ENCODE measurements around the gene OSBPL9. TPM values are rescaled to one million over a fixed set of nuclear protein-coding genes. Genes with fewer than 3 reads are reported as not detected.
A peak's percentile ranks its signal among the peaks of the same experiment; 100 is the strongest.

Gene OSBPL9
- total and polyA plus RNA-seq, 9 of the 15 experiments (the other 6 are each of a cell fraction or from before 2014, with no cell fraction given): 43.9 to 217 (median 170) TPM

DNA sequence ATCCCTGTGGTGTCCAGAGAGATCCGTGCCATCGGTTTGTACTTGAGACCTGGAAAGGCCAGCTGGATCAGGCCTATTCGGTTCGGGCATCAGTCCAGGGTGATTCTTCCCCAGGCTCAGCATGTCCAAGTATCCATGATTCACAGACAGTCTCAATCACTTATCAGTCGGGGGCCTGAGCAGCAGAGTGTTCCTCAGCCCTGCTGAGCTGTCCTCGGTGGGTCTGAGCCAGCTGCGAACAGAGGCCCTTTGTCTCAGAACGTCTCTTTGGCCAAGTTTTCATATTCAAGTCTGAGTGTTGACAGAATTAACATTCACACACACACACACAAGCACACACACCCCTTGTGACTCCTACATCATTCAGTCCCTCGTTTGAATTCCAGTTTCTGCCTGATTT, 33.4 kb upstream of the OSBPL9 start:
- intact Hi-C loops (cut with micrococcal nuclease) (no loop called here), in situ Hi-C loops (cut with MboI) (no loop called here)
- Histone ChIP-seq H3K36me3 (ENCODE audit: control insufficient read depth, insufficient read depth, low read length) (no peaks in the 10 kb centered on the region), H3K27me3 (ENCODE audit: control insufficient read depth in 2 of 2, insufficient read depth in 2 of 2, low read length in 2 of 2) (no peaks in the 10 kb centered on the region), H3K4me3 (no peak overlapping the region), H3K4me1 (replicated peaks in 1 of 2; ENCODE audit: control insufficient read depth in 2 of 2, insufficient read depth in 2 of 2, low read length in 2 of 2) (peaks cover 5 to 8% of the 10 kb centered on the region in 2 experiments; a peak in 3 of 5 replicates), H3K79me2 (ENCODE audit: control insufficient read depth, insufficient read depth, low read length) (no peaks in the 10 kb centered on the region), H3K27ac (ENCODE audit: extremely low read depth, low read depth, low read length) (no peak overlapping the region), H3K9me3 (replicated peaks; ENCODE audit: control insufficient read depth, insufficient read depth, low read depth, low read length) (no peaks in the 10 kb centered on the region), H4K20me1 (replicated peaks; ENCODE audit: control insufficient read depth, insufficient read depth, low read length) (no peaks in the 10 kb centered on the region), H3K4me2 (ENCODE audit: insufficient read depth, low read length) (no peak overlapping the region), H2AFZ (ENCODE audit: low read depth, low read length) (peak overlapping the region; percentile 52), H3K9me1 (ENCODE audit: control insufficient read depth, insufficient read depth, low read length) (no peaks in the 10 kb centered on the region), H3K9ac (ENCODE audit: insufficient read depth in 1 of 2, low read depth in 2 of 2, low read length in 2 of 2) (peak overlapping the region in 1 of 2 experiments; percentile 31; a peak in 1 of 4 replicates)
- DNase-seq (ENCODE audit: extremely low read depth in 1 of 4, low spot score in 3 of 4) (peak in 1 of 4 experiments; percentile 28), ATAC-seq (peak; percentile 65), FAIRE-seq (no peak)
- ChIA-PET CTCF (ENCODE audit: low intra/inter-chr PET ratio) (no interaction called here), POLR2A (interaction anchor here (0.6 to 3.7 kb wide), 3 partner anchors 9 to 800 kb away, joined by 3 to 15 read pairs (median 3); no protein-coding TSS in a partner anchor)
- no TSS peak for BruUV-seq (replicated peaks)
- TF ChIP-seq, protein P1, sequence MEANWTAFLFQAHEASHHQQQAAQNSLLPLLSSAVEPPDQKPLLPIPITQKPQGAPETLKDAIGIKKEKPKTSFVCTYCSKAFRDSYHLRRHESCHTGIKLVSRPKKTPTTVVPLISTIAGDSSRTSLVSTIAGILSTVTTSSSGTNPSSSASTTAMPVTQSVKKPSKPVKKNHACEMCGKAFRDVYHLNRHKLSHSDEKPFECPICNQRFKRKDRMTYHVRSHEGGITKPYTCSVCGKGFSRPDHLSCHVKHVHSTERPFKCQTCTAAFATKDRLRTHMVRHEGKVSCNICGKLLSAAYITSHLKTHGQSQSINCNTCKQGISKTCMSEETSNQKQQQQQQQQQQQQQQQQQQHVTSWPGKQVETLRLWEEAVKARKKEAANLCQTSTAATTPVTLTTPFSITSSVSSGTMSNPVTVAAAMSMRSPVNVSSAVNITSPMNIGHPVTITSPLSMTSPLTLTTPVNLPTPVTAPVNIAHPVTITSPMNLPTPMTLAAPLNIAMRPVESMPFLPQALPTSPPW (CRISPR knock-in tag; IDR thresholded peaks at IDR 0.05): no peak
- TF ChIP-seq SMARCA4 (IDR thresholded peaks at IDR 0.05) (no peak), ZNF695 (CRISPR knock-in tag; IDR thresholded peaks at IDR 0.05) (no peak)
- 37% methylated on average over 9 of the region's 9 CpGs for WGBS (ENCODE audit: insufficient coverage, low coverage, missing lambda C conversion rate)

DNA sequence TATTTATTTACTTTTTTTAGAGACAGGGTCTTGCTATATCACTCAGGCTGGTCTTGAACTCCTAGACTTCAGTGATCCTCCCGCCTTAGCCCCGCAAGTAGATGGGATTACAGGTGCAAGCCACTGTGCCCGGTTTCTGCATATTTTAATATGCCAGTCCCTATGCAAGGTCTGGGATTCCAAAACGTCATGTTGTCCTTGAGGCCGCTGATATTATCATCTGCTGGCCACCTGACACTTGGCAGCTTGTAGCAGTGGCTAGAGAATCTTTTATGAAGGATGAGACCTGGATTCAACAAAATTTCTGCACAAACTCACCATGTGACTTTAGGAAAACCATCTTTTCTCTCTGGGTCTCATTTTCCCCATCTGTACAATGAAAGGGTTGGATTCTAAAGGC, 32.9 kb upstream of the OSBPL9 start:
- H3K9me3 ChIP-seq (replicated peaks; ENCODE audit: control insufficient read depth, insufficient read depth, low read depth, low read length): no peaks in the 10 kb centered on the region
- in situ Hi-C loops (cut with MboI): no loop called here
- no peak overlapping the region for H3K4me3 ChIP-seq
- TF ChIP-seq BRD4 (IDR thresholded peaks at IDR 0.05): no peak
- ChIA-PET POLR2A (interaction anchor here (0.6 to 3.7 kb wide), 3 partner anchors 9 to 800 kb away, joined by 3 to 15 read pairs (median 3); no protein-coding TSS in a partner anchor), CTCF (ENCODE audit: low intra/inter-chr PET ratio) (no interaction called here)
- H2AFZ ChIP-seq (ENCODE audit: low read depth, low read length): no peak overlapping the region
- H3K4me1 ChIP-seq (replicated peaks in 1 of 2; ENCODE audit: control insufficient read depth in 2 of 2, insufficient read depth in 2 of 2, low read length in 2 of 2): peaks cover 5% of the 10 kb centered on the region in 2 experiments; a peak in 3 of 5 replicates
- H4K20me1 ChIP-seq (replicated peaks; ENCODE audit: control insufficient read depth, insufficient read depth, low read length): no peaks in the 10 kb centered on the region
- ATAC-seq (no peak), DNase-seq (ENCODE audit: extremely low read depth in 1 of 4, low spot score in 3 of 4) (no peak), FAIRE-seq (no peak)
- no peak overlapping the region for H3K9ac ChIP-seq (ENCODE audit: insufficient read depth in 1 of 2, low read depth in 2 of 2, low read length in 2 of 2)
- H3K79me2 ChIP-seq (ENCODE audit: control insufficient read depth, insufficient read depth, low read length): no peaks in the 10 kb centered on the region
- no peak overlapping the region for H3K4me2 ChIP-seq (ENCODE audit: insufficient read depth, low read length)
- H3K27me3 ChIP-seq (ENCODE audit: control insufficient read depth in 2 of 2, insufficient read depth in 2 of 2, low read length in 2 of 2): no peaks in the 10 kb centered on the region
- no peak overlapping the region for H3K27ac ChIP-seq (ENCODE audit: extremely low read depth, low read depth, low read length)
- no peaks in the 10 kb centered on the region for H3K36me3 ChIP-seq (ENCODE audit: control insufficient read depth, insufficient read depth, low read length)
- BruUV-seq (replicated peaks): no TSS peak
- no peaks in the 10 kb centered on the region for H3K9me1 ChIP-seq (ENCODE audit: control insufficient read depth, insufficient read depth, low read length)
- intact Hi-C loops (cut with micrococcal nuclease): no loop called here
- 44% methylated on average over 5 of the region's 5 CpGs for whole genome bisulfite sequencing (ENCODE audit: insufficient coverage, low coverage, missing lambda C conversion rate)
